ENCODE data around the gene LRRC1.

DNA sequence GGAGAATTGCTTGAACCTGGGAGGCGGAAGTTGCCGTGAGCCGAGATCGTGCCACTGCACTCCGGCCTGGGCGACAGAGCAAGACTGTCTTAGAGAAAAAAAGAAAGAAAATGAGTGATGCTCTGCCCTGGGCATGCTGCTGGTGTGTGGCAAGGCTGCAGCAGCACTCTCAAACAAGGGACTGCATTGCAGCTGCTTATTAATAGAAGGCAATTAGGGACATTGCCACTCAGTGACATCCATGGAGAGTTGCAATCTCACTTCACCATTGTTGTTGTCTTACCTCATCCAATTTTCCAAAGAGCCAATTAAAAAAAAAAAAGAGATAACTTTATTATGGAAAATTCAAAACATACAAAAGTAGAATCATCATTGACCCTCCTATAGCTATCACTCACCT, 131.1 kb downstream of the LRRC1 start:
- TF ChIP-seq CTCF (IDR thresholded peaks at IDR 0.05) (no peak), POLR2AphosphoS5 (IDR thresholded peaks at IDR 0.05) (no peak), POLR2A (IDR thresholded peaks at IDR 0.05) (no peak)
